ENCODE data around the gene RCBTB1. TPM values are rescaled to one million over a fixed set of nuclear protein-coding genes. Genes with fewer than 3 reads are reported as not detected.

Gene RCBTB1
- total and polyA plus RNA-seq, 4 donors: 24.0 to 47.6 (median 34.4) TPM

DNA sequence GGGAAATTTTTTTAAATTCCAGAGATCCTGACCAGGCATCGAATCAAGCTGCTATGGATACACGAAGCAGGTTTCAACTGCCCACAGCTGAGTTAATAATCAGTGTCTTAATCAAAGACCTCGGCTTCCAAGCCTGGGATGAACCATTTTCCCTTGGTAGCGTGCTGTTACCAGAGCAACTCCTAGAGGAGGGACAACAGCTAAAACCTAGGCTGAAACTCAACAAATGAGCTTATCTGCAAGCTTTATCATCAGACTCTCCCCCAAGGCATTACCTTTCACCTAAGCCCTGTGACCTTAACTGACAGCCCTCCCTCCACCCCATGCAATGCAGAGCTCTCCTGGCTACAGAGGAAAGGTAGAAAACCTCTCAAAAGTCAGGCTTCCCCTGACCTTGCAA lies 39.7 kb downstream of the RCBTB1 start:
- H3K36me3 ChIP-seq (ENCODE audit: control insufficient read depth, insufficient read depth, low read length): peaks cover 34% of the 10 kb centered on the region
- H3K27ac ChIP-seq (ENCODE audit: low read depth, low read length): no peak overlapping the region
- no peak overlapping the region for H3K4me3 ChIP-seq (ENCODE audit: low read depth, low read length)
- no peak for DNase-seq (ENCODE audit: low read depth in 4 of 6, low spot score in 6 of 6)
- 77% methylated on average over 4 of the region's 4 CpGs for WGBS (ENCODE audit: insufficient coverage)
- H3K4me1 ChIP-seq (ENCODE audit: control insufficient read depth, insufficient read depth, low read length): no peaks in the 10 kb centered on the region
- no peaks in the 10 kb centered on the region for H3K27me3 ChIP-seq (ENCODE audit: control insufficient read depth, insufficient read depth, low read length)
- H3K9me3 ChIP-seq (ENCODE audit: control insufficient read depth, insufficient read depth, low read length): no peaks in the 10 kb centered on the region

DNA sequence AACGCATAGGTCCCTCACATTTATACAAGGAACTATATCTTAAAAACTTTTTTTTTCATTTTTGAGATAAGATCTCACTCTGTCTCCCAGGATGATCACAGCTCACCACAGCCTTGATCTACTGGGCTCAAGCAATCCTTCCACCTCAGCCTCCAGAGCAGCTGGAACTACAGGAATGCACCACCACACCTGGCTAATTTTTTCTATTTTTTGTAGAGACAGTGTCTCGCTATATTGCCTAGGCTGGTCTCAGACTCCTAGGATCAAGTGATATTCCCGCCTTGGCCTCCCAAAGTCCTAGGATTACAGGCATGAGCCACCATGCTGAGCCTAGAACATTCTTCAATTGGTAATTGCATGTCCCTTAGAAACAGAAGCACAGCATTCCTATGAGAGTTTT lies 41.7 kb downstream of the RCBTB1 start:
- no peak overlapping the region for H3K4me3 ChIP-seq (ENCODE audit: low read depth, low read length)
- 96% methylated on average over 3 of the region's 3 CpGs for WGBS (ENCODE audit: insufficient coverage)
- H3K27me3 ChIP-seq (ENCODE audit: control insufficient read depth, insufficient read depth, low read length): no peaks in the 10 kb centered on the region
- H3K4me1 ChIP-seq (ENCODE audit: control insufficient read depth, insufficient read depth, low read length): no peaks in the 10 kb centered on the region
- no peak overlapping the region for H3K27ac ChIP-seq (ENCODE audit: low read depth, low read length)
- H3K9me3 ChIP-seq (ENCODE audit: control insufficient read depth, insufficient read depth, low read length): no peaks in the 10 kb centered on the region
- peaks cover 19% of the 10 kb centered on the region for H3K36me3 ChIP-seq (ENCODE audit: control insufficient read depth, insufficient read depth, low read length)
- no peak for DNase-seq (ENCODE audit: low read depth in 4 of 6, low spot score in 6 of 6)

GRCh38 chr13:49540552-49540951 lies 44.8 kb downstream of the RCBTB1 start:
- Histone ChIP-seq H3K9me3 (ENCODE audit: control insufficient read depth, insufficient read depth, low read length) (no peaks in the 10 kb centered on the region), H3K27ac (ENCODE audit: low read depth, low read length) (no peak overlapping the region), H3K4me1 (ENCODE audit: control insufficient read depth, insufficient read depth, low read length) (no peaks in the 10 kb centered on the region), H3K36me3 (ENCODE audit: control insufficient read depth, insufficient read depth, low read length) (peaks cover 13% of the 10 kb centered on the region), H3K4me3 (ENCODE audit: low read depth, low read length) (no peak overlapping the region), H3K27me3 (ENCODE audit: control insufficient read depth, insufficient read depth, low read length) (no peaks in the 10 kb centered on the region)
- no peak for DNase-seq (ENCODE audit: low read depth in 4 of 6, low spot score in 6 of 6)
- 83% methylated on average over 6 of the region's 7 CpGs for WGBS (ENCODE audit: insufficient coverage)

DNA sequence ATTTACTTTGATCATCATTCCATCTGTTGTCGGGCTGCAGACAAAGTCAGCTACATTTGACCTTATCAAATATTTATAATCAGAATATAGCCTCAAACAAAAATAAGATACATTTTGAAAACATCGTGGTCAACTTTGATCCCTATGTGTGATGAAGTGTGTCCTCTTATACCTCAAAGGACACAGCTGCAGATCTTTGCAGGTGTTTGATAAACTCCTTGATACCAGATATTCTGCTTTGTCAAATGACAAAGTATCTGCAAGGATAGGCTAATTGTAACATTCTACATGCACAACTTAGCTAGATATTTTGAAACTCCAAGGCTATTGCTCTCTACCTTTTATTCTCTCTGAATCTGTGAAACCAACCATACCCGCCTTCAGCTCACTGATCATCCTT lies 45.6 kb downstream of the RCBTB1 start:
- no peaks in the 10 kb centered on the region for H3K4me1 ChIP-seq (ENCODE audit: control insufficient read depth, insufficient read depth, low read length)
- no peak overlapping the region for H3K4me3 ChIP-seq (ENCODE audit: low read depth, low read length)
- no peaks in the 10 kb centered on the region for H3K9me3 ChIP-seq (ENCODE audit: control insufficient read depth, insufficient read depth, low read length)
- DNase-seq (ENCODE audit: low read depth in 4 of 6, low spot score in 6 of 6): no peak
- 100% methylated on average over 1 of the region's 3 CpGs for WGBS (ENCODE audit: insufficient coverage)
- no peaks in the 10 kb centered on the region for H3K27me3 ChIP-seq (ENCODE audit: control insufficient read depth, insufficient read depth, low read length)
- H3K27ac ChIP-seq (ENCODE audit: low read depth, low read length): no peak overlapping the region
- H3K36me3 ChIP-seq (ENCODE audit: control insufficient read depth, insufficient read depth, low read length): peaks cover 13% of the 10 kb centered on the region

- Histone ChIP-seq H3K9me3 (ENCODE audit: control insufficient read depth, insufficient read depth, low read length) (no peaks in the 10 kb centered on the region), H3K27ac (ENCODE audit: low read depth, low read length) (no peak overlapping the region), H3K4me3 (ENCODE audit: low read depth, low read length) (no peak overlapping the region), H3K36me3 (ENCODE audit: control insufficient read depth, insufficient read depth, low read length) (peaks cover 13% of the 10 kb centered on the region), H3K27me3 (ENCODE audit: control insufficient read depth, insufficient read depth, low read length) (no peaks in the 10 kb centered on the region), H3K4me1 (ENCODE audit: control insufficient read depth, insufficient read depth, low read length) (no peaks in the 10 kb centered on the region)
- 100% methylated on average over 1 of the region's 5 CpGs for WGBS (ENCODE audit: insufficient coverage)
- DNase-seq (ENCODE audit: low read depth in 4 of 6, low spot score in 6 of 6): no peak
Measured at GRCh38 chr13:49539313-49539712, 46.0 kb downstream of the RCBTB1 start.

DNA sequence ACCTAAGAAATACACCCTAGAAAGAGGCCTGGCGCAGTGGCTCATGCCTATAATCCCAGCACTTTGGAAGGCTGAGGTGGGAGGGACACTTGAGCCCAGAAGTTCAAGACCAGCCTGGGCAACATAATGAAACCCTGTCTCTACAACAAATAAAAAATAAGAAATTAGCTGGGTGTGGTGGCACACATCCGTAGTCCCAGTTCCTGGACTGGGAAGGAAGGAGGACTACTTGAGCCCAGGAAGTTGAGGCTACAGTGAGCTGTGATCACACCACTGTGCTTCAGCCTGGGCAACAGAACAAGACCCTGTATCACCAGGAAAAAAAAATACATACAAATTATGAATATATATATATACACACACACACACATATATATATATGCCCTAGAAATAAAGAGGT lies 47.0 kb downstream of the RCBTB1 start:
- 100% methylated on average over 1 of the region's 2 CpGs for WGBS (ENCODE audit: insufficient coverage)
- DNase-seq (ENCODE audit: low read depth in 4 of 6, low spot score in 6 of 6): no peak
- no peaks in the 10 kb centered on the region for H3K9me3 ChIP-seq (ENCODE audit: control insufficient read depth, insufficient read depth, low read length)
- no peaks in the 10 kb centered on the region for H3K4me1 ChIP-seq (ENCODE audit: control insufficient read depth, insufficient read depth, low read length)
- H3K27me3 ChIP-seq (ENCODE audit: control insufficient read depth, insufficient read depth, low read length): no peaks in the 10 kb centered on the region
- peaks cover 6% of the 10 kb centered on the region for H3K36me3 ChIP-seq (ENCODE audit: control insufficient read depth, insufficient read depth, low read length)
- no peak overlapping the region for H3K4me3 ChIP-seq (ENCODE audit: low read depth, low read length)
- H3K27ac ChIP-seq (ENCODE audit: low read depth, low read length): no peak overlapping the region

DNA sequence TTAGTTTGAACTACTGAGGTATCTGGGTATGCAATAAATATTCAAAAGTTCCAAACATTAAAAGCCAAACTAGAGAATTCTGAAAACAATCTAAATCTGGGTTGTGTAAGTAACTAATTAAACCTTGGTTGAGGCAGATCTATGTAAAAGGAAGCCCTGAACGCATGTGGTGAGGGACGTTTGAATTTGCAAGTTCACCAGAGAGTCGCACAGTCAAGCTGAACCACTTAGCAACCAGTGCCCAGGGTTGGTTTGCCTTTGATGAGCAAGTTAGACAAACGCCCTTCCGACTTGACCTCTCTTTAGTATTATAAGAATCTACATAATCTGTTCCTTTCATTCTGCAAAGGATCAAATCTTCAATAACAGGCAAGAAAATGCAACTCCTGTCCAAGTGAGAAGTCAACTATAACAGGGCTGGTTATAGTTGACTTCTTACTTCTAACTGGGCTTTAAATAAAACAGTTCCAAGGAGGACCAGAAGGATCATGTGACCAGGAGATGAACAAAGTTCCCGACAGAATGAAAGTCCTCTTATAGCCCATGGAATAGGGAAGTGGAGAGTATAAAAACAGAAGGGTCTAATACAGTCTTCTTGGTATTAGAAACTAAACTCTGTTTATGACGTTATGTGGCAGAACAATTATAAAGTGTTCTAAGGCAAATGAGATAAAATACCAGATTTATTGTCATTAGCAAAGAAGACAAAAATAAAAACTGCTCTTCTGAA lies 49.0 kb downstream of the RCBTB1 start:
- H3K36me3 ChIP-seq (ENCODE audit: control insufficient read depth, insufficient read depth, low read length): peaks cover 3% of the 10 kb centered on the region
- H3K27me3 ChIP-seq (ENCODE audit: control insufficient read depth, insufficient read depth, low read length): no peaks in the 10 kb centered on the region
- no peaks in the 10 kb centered on the region for H3K4me1 ChIP-seq (ENCODE audit: control insufficient read depth, insufficient read depth, low read length)
- no peaks in the 10 kb centered on the region for H3K9me3 ChIP-seq (ENCODE audit: control insufficient read depth, insufficient read depth, low read length)
- 80% methylated on average over 3 of the region's 7 CpGs for WGBS (ENCODE audit: insufficient coverage)
- H3K27ac ChIP-seq (ENCODE audit: low read depth, low read length): no peak overlapping the region
- no peak for DNase-seq (ENCODE audit: low read depth in 4 of 6, low spot score in 6 of 6)
- no peak overlapping the region for H3K4me3 ChIP-seq (ENCODE audit: low read depth, low read length)

DNA sequence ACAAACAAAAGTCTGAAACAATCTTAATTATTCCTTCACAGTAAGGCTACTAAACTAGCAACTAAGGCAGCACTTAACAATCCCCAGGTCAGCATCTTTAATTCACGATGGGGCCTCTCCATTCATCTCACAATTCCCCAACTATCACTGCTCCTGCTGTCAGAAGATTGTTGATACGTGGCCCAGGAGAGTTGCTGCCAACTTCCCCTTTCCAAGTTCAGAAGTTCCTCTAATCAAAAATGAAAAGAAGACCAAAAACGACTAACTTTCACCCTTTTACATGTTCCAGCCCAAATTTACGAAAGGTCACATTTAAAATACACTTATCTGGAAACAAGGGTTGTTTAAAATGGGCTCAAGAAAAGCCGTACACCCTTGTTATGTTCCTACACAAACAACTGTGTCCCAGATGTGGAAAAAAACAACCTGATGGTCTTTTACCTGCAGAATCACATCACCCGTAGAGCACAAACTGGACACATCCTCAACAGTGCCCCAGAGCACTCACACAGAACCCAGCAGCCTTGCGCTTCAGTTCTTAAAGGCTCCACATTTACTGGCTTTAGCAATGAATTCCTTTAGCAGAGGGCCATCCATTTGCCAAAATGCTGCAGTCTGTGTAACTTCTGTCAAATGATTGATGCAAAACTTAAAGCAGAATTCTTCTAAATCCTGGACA lies 51.6 kb downstream of the RCBTB1 start:
- peaks cover 3% of the 10 kb centered on the region for H3K36me3 ChIP-seq (ENCODE audit: control insufficient read depth, insufficient read depth, low read length)
- no peak for DNase-seq (ENCODE audit: low read depth in 4 of 6, low spot score in 6 of 6)
- no peaks in the 10 kb centered on the region for H3K4me1 ChIP-seq (ENCODE audit: control insufficient read depth, insufficient read depth, low read length)
- H3K9me3 ChIP-seq (ENCODE audit: control insufficient read depth, insufficient read depth, low read length): no peaks in the 10 kb centered on the region
- no peak overlapping the region for H3K27ac ChIP-seq (ENCODE audit: low read depth, low read length)
- WGBS (ENCODE audit: insufficient coverage): 87% methylated on average over 5 of the region's 7 CpGs
- no peaks in the 10 kb centered on the region for H3K27me3 ChIP-seq (ENCODE audit: control insufficient read depth, insufficient read depth, low read length)
- H3K4me3 ChIP-seq (ENCODE audit: low read depth, low read length): no peak overlapping the region

GRCh38 chr13:49533011-49533410 lies 52.3 kb downstream of the RCBTB1 start:
- Histone ChIP-seq H3K27ac (ENCODE audit: low read depth, low read length) (no peak overlapping the region), H3K36me3 (ENCODE audit: control insufficient read depth, insufficient read depth, low read length) (no peaks in the 10 kb centered on the region), H3K27me3 (ENCODE audit: control insufficient read depth, insufficient read depth, low read length) (no peaks in the 10 kb centered on the region), H3K4me1 (ENCODE audit: control insufficient read depth, insufficient read depth, low read length) (no peaks in the 10 kb centered on the region), H3K9me3 (ENCODE audit: control insufficient read depth, insufficient read depth, low read length) (no peaks in the 10 kb centered on the region), H3K4me3 (ENCODE audit: low read depth, low read length) (no peak overlapping the region)
- DNase-seq (ENCODE audit: low read depth in 4 of 6, low spot score in 6 of 6): no peak

GRCh38 chr13:49532593-49532992 lies 52.8 kb downstream of the RCBTB1 start:
- Histone ChIP-seq H3K27me3 (ENCODE audit: control insufficient read depth, insufficient read depth, low read length) (no peaks in the 10 kb centered on the region), H3K4me3 (ENCODE audit: low read depth, low read length) (no peak overlapping the region), H3K9me3 (ENCODE audit: control insufficient read depth, insufficient read depth, low read length) (no peaks in the 10 kb centered on the region), H3K27ac (ENCODE audit: low read depth, low read length) (no peak overlapping the region), H3K36me3 (ENCODE audit: control insufficient read depth, insufficient read depth, low read length) (no peaks in the 10 kb centered on the region), H3K4me1 (ENCODE audit: control insufficient read depth, insufficient read depth, low read length) (no peaks in the 10 kb centered on the region)
- no peak for DNase-seq (ENCODE audit: low read depth in 4 of 6, low spot score in 6 of 6)
- no CpG with 5 or more reads among the region's 1 CpG for WGBS (ENCODE audit: insufficient coverage)

Measured in spinal cord (tissue), 10 donors.